Measurements from ENCODE around the gene CCDC69. TPM values are rescaled to one million over a fixed set of nuclear protein-coding genes. Genes with fewer than 3 reads are reported as not detected.

CCDC69 gene
- total RNA-seq, 4 donors from 2014 or later = 93.4 to 128 (median 114) TPM

GRCh38 chr5:151184316-151185042, 39.4 kb downstream of the CCDC69 start:
- intact Hi-C loops (cut with DNase I; ENCODE audit: low total_unique reads) = no loop called here
- in situ Hi-C loops (cut with MboI; ENCODE audit: low sequenced_read_pairs in 4 of 4) = no loop called here

GRCh38 chr5:151183456-151184245, 40.2 kb downstream of the CCDC69 start:
- Histone ChIP-seq H3K4me3 (no peak overlapping the region), H3K27ac (no peak overlapping the region), H3K4me1 (peaks cover 3 to 4% of the 10 kb centered on the region in 2 donors), H3K36me3 (peaks cover 0 to 57% of the 10 kb centered on the region in 2 donors), H3K9me3 (no peaks in the 10 kb centered on the region), H3K27me3 (no peaks in the 10 kb centered on the region)
- in situ Hi-C loops (cut with MboI; ENCODE audit: low sequenced_read_pairs in 4 of 4) (no loop called here), intact Hi-C loops (cut with DNase I; ENCODE audit: low total_unique reads) (no loop called here)
- ATAC-seq = no peak
- no peak for DNase-seq
- TF ChIP-seq CTCF (IDR thresholded peaks at IDR 0.05 in 4 of 5, conservative IDR thresholded peaks at IDR 0.05 in 1 of 5) = no peak
- no peak for TF ChIP-seq POLR2A (IDR thresholded peaks at IDR 0.05)

More at GRCh38 chr5:151184316-151185042, 39.4 kb downstream of the CCDC69 start:
- ATAC-seq (no peak), DNase-seq (no peak)
- no peak overlapping the region for H3K4me3 ChIP-seq
- no peaks in the 10 kb centered on the region for H3K9me3 ChIP-seq
- H3K4me1 ChIP-seq = no peaks in the 10 kb centered on the region
- no peak overlapping the region for H3K27ac ChIP-seq
- H3K36me3 ChIP-seq = peaks cover 0 to 59% of the 10 kb centered on the region in 2 donors
- no peaks in the 10 kb centered on the region for H3K27me3 ChIP-seq
- TF ChIP-seq POLR2A (IDR thresholded peaks at IDR 0.05) (no peak), CTCF (IDR thresholded peaks at IDR 0.05 in 4 of 5, conservative IDR thresholded peaks at IDR 0.05 in 1 of 5) (no peak)

- no peaks in the 10 kb centered on the region for H3K27me3 ChIP-seq
- H3K36me3 ChIP-seq = peaks cover 0 to 55% of the 10 kb centered on the region in 2 donors
- peaks cover 7 to 11% of the 10 kb centered on the region in 2 donors for H3K4me1 ChIP-seq
- TF ChIP-seq POLR2A (IDR thresholded peaks at IDR 0.05) (no peak), CTCF (IDR thresholded peaks at IDR 0.05 in 4 of 5, conservative IDR thresholded peaks at IDR 0.05 in 1 of 5) (no peak)
- in situ Hi-C loops (cut with MboI; ENCODE audit: low sequenced_read_pairs in 4 of 4) (no loop called here), intact Hi-C loops (cut with DNase I; ENCODE audit: low total_unique reads) (no loop called here)
- no peak overlapping the region for H3K4me3 ChIP-seq
- H3K27ac ChIP-seq = no peak overlapping the region
- DNase-seq (no peak), ATAC-seq (no peak)
- H3K9me3 ChIP-seq = no peaks in the 10 kb centered on the region
These were observed 40.9 kb downstream of the CCDC69 start for GRCh38 chr5:151182976-151183375.

GRCh38 chr5:151182524-151182900, 41.4 kb downstream of the CCDC69 start:
- ATAC-seq = no peak
- Histone ChIP-seq H3K9me3 (no peaks in the 10 kb centered on the region), H3K4me1 (peaks cover 7 to 11% of the 10 kb centered on the region in 2 donors), H3K4me3 (no peak overlapping the region), H3K36me3 (peaks cover 0 to 51% of the 10 kb centered on the region in 2 donors), H3K27me3 (no peaks in the 10 kb centered on the region), H3K27ac (peak overlapping the region in 1 of 4 donors; percentile 12)
- DNase-seq = no peak
- no peak for TF ChIP-seq POLR2A (IDR thresholded peaks at IDR 0.05)
- no peak for TF ChIP-seq CTCF (IDR thresholded peaks at IDR 0.05 in 4 of 5, conservative IDR thresholded peaks at IDR 0.05 in 1 of 5)
- in situ Hi-C loops (cut with MboI; ENCODE audit: low sequenced_read_pairs in 4 of 4) = no loop called here
- intact Hi-C loops (cut with DNase I; ENCODE audit: low total_unique reads) = no loop called here

Data from gastrocnemius medialis (tissue), 4 donors.